Astrocyte of the hippocampus (primary cell): ENCODE measurements around the gene PPARG.
"Not testable (repeated sequence)": the region's sequence is repeated elsewhere in the genome, so short reads cannot be mapped to it uniquely, and the experiment has no call there.

Source experiments
- DNase-seq: peaks from one replicate; pipeline ENCODE4 v3.0.0; 2011; ENCODE audit warnings: low read depth, low spot score

PPARG gene

DNA sequence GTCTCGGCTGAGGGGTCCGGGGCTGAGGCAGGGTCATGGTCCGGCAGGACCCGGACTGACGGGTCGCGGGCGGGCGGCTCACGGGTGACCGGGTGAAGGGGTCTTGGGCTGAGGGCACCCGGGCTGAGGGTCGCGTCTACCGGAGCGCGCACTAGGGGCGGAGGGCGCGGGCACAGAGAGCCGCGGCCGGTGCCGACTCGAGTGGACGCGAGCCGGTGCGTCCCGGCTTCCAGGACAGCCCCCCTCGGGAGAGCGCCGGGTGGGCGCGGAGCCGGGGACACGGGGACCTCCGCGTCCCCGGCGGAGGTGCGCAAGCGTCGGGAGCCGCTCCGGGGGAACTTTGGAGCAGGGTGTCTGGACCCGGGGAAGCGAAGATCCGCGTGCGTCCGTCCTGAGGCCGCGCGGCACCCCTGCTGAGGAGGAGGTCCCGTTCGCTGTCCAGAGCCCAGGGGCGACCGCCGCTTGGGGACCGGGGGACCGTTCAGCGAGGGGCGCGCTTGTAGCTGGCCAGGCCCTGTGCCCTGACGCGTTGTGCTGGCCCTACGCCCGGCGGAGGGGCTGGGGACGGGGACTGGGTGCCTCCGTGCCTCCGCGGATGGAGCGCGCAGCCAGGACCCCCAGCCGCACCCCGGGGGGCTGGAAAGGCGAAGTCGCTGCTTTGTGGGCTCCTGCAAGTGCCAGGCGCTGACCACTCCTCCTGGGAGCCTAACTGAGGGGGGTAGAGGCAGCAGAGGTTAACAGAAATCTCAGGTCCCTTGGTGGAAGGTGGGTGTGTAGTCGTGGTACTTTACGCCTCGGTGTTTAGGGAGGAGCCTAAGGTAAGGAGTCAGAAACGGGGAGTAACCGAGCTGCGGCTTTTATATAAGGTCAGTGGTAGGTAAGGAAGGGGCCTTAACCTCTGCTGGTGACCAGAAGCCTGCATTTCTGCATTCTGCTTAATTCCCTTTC, at the start of gene PPARG:
TSS of gene PPARG (plus strand) at position 889 of the 948 bp plus-strand sequence. CDS start 90,642 bp downstream, outside the sequence.
- DNase-seq, result peak; percentile 59

- DNase-seq, result no peak
Measured at GRCh38 chr3:12239301-12239700, 49.6 kb upstream of the PPARG start.

DNA sequence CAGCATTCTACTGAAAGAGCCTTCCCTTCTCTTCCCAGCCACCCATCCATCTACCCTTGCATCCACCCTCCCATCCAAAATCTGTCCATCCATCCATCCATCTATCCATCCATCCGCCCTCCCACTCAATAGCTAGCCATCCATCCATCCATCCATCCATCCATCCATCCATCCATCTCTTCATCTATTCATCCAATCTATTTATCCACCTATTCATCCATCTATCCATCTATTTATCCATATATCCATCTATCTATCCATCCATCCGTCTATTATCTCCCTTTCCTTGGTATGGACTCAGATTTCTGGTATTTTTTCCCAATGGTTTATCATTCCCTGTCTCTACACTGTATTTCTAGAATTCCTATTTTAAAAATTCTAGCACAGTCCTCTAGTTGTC, 46.1 kb upstream of the PPARG start:
- no peak for DNase-seq

- DNase-seq, result no peak
Measured at GRCh38 chr3:12246497-12247163, 42.2 kb upstream of the PPARG start.

DNA sequence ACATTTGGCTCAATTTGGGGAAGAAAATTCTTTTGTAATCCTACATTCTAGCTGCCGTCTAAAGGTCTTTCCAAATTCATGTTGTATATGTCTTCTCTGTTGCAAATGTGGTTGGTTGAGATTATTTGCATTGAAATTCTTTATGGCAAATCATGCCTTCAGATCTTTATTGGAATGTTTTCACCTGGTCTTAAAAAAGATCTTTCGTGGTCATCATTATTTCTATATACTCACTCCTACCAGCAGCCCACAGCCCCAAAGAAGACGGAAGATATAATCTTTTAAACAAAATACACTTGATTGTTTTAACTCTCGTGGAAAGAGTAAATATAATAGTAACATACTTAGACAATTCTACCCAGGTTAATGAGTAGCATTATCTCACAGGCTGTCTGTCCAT, 41.5 kb upstream of the PPARG start:
- no peak for DNase-seq

DNA sequence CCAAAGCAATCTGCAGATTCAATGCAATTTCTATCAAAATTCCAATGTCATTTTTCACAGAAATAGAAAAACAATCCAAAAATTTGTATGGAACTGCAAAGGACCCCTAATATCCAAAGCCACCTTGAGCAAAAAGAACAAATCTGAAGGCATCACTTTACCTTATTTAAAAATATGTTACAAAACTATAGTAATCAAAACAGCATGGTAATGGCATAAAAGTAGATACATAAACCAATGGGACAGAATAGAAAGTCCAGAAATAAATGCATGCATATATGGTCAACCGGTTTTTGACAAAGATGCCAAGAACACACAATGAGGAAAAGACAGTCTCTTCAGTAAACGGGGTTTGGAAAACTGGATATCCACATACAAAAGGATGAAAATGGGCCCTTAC, 39.4 kb upstream of the PPARG start:
- no peak for DNase-seq

- DNase-seq, result no peak
Measured at GRCh38 chr3:12252889-12253288, 36.0 kb upstream of the PPARG start.

DNA sequence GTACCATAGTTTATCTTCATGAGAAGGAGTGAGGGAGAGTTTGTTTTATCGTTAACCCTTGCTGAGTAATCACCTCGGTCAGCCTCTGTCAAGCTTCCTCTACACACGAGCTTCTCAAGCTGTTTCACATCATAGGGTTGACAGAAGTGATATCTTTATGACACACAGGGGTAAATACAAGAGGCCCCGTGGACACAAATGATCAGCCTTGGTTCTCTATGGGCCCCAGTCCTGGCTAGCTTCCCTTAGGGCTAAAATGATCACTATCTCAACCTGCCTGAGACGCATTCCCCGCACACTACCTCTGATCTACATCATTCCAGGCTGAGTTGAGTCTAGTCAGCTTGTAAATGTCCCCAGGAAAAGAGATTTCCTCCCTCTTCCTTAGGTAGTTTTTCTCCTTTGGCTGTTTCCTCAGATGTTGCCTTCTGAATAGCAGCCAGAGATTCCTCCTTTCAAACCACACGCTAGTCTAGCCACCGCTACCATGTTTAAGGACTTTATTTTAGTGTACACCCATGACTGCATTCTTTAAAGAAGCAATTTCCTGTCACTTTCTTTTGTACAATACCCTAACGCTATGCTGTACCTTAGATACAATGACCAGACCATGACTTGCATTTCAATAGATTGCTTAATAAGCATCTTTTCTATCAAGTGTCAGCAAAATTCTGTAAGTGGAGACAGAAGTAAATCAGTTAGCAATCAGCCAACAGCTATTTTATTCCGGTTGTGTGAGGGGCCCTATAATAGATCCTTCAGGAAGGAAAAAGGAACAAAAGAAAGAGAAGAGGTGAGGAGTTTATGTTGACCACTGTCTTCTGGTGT, 35.1 kb upstream of the PPARG start:
- no peak for DNase-seq

DNA sequence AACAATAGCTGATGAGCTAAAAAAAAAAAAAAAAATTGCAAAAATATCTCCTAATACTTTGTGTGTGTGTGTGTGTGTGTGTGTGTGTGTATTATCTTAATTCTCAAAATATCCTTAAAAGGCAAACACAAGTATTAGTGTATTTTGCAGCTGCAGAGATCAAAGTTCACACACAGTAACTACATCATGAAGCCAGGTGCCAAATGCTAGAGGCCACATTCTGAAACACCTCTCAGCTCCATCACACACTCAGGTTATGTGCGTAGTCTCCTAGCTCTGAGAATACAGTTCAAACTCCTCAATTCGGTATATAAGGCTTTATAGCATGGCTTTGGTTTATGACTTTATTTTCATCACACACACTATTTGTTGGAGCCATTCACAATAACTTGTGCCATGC, 33.5 kb upstream of the PPARG start:
- DNase-seq, result no peak

GRCh38 chr3:12258911-12259310, 30.0 kb upstream of the PPARG start:
- no peak for DNase-seq

GRCh38 chr3:12262173-12262572, 26.7 kb upstream of the PPARG start:
- DNase-seq, result not testable (repeated sequence)

DNA sequence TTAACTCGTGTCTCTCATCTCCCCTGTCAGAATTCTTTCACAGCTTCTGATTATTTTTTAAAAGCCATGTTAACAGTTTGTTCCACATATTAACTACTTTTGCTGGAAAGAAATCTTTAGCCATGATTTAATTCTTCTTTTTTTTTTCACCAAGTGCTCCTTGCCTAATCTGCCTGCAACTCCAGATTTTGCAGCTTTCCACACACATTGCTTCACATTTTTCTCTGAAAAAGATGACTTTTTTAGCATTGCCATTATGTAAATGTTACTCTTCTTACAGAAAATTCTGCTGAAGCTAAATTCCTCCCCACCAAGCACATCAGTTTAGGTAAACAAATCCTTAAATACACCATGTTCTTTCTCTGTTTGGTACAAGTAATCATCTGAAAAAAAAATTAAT, 23.4 kb upstream of the PPARG start:
- DNase-seq, result no peak

DNA sequence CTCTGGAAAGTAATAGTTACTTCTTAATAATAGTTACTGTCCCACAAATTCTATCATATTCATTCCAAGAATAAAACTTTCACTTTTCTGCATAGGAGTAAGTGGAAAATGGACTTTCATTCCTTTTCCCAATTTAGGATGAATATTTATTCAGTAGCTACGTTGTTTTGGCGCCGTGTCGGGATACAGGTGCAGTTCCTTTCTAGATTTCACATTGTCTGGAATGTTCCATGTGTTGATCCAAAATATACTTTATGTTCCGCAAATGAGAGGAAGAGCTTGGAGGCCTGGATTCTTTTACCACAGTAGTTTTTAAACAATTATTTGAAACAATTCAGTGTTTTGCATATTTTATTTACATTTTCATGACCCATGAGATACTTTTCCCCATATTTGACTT, 22.8 kb upstream of the PPARG start:
- DNase-seq, result no peak

DNA sequence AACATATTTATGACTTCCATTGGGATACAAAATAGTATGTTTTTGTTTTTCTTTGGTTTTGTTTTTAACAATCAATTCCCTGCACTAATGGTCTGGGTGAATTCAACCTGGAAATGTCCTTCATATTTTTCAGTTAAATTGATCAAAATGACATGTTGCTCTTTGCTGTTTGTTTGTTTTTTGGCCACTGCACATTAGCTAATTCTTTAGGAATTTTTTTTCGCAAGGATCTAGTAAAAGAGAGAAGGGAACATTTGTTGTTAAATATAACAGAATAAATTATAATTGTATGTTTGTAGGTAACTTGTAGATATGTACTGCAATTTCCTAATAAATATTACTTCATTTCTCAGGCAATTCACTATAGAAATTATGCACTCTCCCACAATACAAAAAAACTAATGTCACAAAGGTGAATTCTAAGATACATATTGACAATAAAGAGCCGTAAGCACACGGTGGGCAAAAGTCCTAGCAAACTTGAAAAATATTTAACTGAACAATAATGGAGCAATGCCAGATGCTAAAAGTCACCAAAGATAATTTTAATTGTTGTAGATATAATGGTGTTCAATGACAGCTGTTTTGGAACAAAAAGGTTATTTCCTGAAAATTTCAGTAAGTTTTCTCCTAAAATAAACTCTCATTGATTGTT, 21.4 kb upstream of the PPARG start:
- no peak for DNase-seq

DNA sequence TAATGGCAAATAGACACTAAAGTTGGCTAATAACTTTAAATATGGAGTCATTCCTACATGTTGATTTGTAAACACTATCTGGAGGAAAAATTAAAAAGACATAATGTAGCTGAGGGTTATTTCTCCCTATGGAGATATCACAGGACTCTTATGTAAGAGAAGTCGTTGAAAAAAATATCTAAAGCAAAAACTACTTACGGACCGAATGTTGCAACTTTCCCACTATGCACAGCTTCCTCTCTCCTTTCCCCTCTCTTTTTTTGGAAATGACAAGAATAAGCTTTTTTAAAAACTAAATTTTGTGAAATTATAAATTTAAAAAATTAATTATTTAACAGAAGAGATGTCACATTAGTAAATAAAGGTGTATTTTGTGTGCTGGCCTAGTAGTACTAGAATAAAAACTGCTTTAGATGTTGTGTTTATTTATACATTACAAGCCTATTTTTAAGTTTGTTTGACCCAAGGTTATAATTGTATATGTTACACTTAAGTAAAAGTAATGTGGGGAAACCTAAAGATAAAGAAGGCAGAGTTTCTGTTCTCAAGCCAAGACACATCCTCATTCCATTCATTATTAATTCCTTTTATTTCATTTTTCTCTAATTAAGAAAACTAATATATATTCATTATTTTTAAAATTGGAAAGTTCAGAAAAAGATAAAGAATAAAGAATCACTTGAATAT, 20.7 kb upstream of the PPARG start:
- no peak for DNase-seq

GRCh38 chr3:12270976-12271375, 17.9 kb upstream of the PPARG start:
- DNase-seq, result no peak

DNA sequence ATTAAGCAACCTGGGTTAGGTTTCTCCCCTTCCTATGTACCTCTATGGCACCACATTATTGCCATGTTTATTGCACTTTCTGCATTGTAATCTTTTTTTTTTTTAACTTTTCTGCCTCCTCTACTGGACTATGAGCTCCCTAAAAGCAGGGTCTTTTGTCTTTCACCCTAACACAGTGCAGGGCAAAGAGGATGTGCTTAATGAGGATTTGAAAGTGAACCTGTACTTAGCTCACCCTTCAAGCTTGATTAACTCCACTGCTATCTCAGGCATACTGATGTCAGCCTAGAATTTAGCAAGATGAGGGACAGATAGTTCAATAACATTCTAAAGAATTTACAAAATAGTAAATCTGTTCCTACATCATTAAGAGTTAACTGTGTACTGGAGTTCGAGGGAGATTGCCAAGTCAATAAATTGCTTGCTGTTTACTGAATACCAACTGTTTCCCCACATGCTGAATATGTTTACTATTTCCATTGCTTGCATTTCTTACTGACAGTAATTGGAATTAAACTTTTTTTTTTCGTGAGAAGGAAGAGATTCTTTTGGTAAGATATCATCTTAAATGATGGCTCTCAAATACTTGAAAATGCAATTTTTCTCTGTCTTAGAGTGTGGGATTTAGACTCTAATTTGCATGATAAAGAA, 15.7 kb upstream of the PPARG start:
- DNase-seq, result no peak

DNA sequence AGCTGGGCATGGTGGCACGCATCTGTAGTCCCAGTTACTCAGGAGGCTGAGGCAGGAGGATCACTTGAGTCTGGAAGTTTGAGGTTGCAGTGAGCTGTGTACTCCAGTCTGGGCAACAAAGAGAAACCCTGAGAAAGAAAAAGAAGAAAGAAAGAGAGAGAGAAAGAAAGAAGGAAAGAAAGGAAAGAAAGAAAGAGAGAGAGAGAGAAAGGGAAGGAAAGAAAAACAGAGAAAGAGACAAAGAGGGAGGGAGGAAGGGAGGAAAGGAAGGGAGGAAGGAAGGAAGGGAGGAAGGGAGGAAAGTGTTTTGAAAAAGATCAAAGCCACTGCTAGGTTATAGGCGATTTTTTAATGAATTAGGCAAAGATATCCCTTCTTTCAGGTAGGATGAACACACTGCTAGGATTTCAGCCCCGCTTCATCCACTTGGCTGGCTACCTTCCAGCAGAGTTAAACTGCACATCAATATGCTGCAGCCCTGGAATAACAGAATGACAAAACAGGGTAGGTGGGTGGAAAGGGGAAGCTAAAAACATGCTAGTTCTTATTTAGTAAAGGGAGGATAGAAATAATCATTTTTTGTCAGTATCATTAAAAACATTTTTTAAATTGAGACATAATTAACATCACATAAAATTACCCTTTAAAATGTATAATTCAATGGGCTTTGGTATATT, 12.8 kb upstream of the PPARG start:
- no peak for DNase-seq

GRCh38 chr3:12276827-12277226, 12.0 kb upstream of the PPARG start:
- DNase-seq, result not testable (repeated sequence)

- DNase-seq, result no peak
Measured at GRCh38 chr3:12278566-12278965, 10.3 kb upstream of the PPARG start.
